ENCODE measurements around the gene KDM7A.

The KDM7A gene

DNA sequence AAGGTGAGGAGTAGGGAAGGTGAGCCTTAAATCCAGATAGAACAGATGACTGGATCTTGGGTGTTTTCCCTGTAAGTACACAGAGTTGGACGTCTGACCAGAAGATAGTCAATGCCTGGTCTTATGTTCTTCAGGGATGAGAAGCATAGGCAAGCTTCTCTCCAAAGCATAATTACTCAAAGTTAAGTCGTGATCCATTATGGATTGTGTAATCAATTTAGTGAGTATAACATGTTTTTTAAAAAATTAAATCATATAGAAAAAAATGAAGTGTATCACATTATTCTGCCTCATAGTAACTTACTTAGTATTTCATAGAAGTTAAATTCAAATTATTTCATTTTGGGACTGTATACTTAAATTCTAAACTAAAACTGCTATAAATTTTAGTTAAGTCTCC is 39.7 kb downstream of the KDM7A start:
- DNase-seq (ENCODE audit: low read depth in 1 of 2, low spot score in 1 of 2): no peak
- no peak overlapping the region for H3K27ac ChIP-seq (replicated peaks)
- H3K27me3 ChIP-seq (ENCODE audit: insufficient read depth, poor library complexity, severe bottlenecking): peaks cover 2% of the 10 kb centered on the region
- H3K4me3 ChIP-seq (replicated peaks; ENCODE audit: insufficient read depth, low read length): no peak overlapping the region
- no peak for TF ChIP-seq SPI1 (IDR thresholded peaks at IDR 0.05; ENCODE audit: borderline replicate concordance, low read depth)
- TF ChIP-seq, protein P1, sequence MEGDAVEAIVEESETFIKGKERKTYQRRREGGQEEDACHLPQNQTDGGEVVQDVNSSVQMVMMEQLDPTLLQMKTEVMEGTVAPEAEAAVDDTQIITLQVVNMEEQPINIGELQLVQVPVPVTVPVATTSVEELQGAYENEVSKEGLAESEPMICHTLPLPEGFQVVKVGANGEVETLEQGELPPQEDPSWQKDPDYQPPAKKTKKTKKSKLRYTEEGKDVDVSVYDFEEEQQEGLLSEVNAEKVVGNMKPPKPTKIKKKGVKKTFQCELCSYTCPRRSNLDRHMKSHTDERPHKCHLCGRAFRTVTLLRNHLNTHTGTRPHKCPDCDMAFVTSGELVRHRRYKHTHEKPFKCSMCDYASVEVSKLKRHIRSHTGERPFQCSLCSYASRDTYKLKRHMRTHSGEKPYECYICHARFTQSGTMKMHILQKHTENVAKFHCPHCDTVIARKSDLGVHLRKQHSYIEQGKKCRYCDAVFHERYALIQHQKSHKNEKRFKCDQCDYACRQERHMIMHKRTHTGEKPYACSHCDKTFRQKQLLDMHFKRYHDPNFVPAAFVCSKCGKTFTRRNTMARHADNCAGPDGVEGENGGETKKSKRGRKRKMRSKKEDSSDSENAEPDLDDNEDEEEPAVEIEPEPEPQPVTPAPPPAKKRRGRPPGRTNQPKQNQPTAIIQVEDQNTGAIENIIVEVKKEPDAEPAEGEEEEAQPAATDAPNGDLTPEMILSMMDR (IDR thresholded peaks at IDR 0.05; ENCODE audit: insufficient read depth, low read length): no peak
- no peak for TF ChIP-seq POLR2AphosphoS5 (IDR thresholded peaks at IDR 0.05; ENCODE audit: low read depth)
- no peak for TF ChIP-seq GABPA (IDR thresholded peaks at IDR 0.05; ENCODE audit: low read depth)
- TF ChIP-seq, protein P2, sequence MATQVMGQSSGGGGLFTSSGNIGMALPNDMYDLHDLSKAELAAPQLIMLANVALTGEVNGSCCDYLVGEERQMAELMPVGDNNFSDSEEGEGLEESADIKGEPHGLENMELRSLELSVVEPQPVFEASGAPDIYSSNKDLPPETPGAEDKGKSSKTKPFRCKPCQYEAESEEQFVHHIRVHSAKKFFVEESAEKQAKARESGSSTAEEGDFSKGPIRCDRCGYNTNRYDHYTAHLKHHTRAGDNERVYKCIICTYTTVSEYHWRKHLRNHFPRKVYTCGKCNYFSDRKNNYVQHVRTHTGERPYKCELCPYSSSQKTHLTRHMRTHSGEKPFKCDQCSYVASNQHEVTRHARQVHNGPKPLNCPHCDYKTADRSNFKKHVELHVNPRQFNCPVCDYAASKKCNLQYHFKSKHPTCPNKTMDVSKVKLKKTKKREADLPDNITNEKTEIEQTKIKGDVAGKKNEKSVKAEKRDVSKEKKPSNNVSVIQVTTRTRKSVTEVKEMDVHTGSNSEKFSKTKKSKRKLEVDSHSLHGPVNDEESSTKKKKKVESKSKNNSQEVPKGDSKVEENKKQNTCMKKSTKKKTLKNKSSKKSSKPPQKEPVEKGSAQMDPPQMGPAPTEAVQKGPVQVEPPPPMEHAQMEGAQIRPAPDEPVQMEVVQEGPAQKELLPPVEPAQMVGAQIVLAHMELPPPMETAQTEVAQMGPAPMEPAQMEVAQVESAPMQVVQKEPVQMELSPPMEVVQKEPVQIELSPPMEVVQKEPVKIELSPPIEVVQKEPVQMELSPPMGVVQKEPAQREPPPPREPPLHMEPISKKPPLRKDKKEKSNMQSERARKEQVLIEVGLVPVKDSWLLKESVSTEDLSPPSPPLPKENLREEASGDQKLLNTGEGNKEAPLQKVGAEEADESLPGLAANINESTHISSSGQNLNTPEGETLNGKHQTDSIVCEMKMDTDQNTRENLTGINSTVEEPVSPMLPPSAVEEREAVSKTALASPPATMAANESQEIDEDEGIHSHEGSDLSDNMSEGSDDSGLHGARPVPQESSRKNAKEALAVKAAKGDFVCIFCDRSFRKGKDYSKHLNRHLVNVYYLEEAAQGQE (IDR thresholded peaks at IDR 0.05; ENCODE audit: insufficient replicate concordance, low read depth): no peak

DNA sequence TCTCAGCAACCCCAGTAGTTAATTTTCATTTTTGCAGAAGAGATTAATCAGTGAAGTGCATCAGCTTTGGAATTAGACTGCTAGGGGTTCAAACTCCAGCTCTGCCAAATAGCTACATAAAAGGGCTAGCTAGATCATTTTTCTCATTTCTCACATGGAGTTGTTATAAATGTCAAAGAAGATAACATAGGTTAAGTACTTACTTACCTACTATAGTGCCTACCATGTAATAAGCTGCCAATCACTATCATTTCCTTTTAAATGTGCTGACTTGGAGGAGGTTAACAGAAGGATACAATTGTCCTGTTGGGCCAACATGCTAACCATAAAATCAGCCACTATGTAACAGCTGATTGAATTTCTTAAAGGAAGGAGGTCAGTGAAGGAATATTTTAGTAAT is 40.7 kb downstream of the KDM7A start:
- Histone ChIP-seq H3K27me3 (ENCODE audit: insufficient read depth, poor library complexity, severe bottlenecking) (peaks cover 2% of the 10 kb centered on the region), H3K27ac (replicated peaks) (no peak overlapping the region), H3K4me3 (replicated peaks; ENCODE audit: insufficient read depth, low read length) (no peak overlapping the region)
- TF ChIP-seq POLR2AphosphoS5 (IDR thresholded peaks at IDR 0.05; ENCODE audit: low read depth) (no peak), GABPA (IDR thresholded peaks at IDR 0.05; ENCODE audit: low read depth) (no peak), SPI1 (IDR thresholded peaks at IDR 0.05; ENCODE audit: borderline replicate concordance, low read depth) (no peak)
- TF ChIP-seq, protein P2 (IDR thresholded peaks at IDR 0.05; ENCODE audit: insufficient replicate concordance, low read depth): no peak
- TF ChIP-seq, protein P1 (IDR thresholded peaks at IDR 0.05; ENCODE audit: insufficient read depth, low read length): no peak
- no peak for DNase-seq (ENCODE audit: low read depth in 1 of 2, low spot score in 1 of 2)

DNA sequence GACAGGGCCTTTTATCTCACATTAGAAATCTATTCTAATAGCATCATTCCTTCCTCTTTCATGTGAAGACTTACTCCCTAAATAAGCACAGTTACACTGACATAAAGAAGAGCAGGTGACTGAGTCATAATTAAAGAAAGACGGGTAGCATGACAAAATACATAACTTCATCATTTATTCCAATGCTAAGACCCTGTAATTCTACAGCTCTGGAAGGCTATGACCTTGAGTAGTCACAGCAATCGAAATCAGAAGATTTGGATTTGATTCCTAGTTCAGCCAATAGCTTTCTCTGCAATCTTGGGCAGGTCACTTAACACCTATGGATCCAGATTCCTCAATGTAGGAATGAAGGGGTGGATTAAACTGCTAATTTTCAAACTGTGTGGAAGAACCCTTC is 42.7 kb downstream of the KDM7A start:
- H3K27me3 ChIP-seq (ENCODE audit: insufficient read depth, poor library complexity, severe bottlenecking): peaks cover 2% of the 10 kb centered on the region
- DNase-seq (ENCODE audit: low read depth in 1 of 2, low spot score in 1 of 2): no peak
- no peak overlapping the region for H3K4me3 ChIP-seq (replicated peaks; ENCODE audit: insufficient read depth, low read length)
- TF ChIP-seq POLR2AphosphoS5 (IDR thresholded peaks at IDR 0.05; ENCODE audit: low read depth): no peak
- no peak overlapping the region for H3K27ac ChIP-seq (replicated peaks)

DNA sequence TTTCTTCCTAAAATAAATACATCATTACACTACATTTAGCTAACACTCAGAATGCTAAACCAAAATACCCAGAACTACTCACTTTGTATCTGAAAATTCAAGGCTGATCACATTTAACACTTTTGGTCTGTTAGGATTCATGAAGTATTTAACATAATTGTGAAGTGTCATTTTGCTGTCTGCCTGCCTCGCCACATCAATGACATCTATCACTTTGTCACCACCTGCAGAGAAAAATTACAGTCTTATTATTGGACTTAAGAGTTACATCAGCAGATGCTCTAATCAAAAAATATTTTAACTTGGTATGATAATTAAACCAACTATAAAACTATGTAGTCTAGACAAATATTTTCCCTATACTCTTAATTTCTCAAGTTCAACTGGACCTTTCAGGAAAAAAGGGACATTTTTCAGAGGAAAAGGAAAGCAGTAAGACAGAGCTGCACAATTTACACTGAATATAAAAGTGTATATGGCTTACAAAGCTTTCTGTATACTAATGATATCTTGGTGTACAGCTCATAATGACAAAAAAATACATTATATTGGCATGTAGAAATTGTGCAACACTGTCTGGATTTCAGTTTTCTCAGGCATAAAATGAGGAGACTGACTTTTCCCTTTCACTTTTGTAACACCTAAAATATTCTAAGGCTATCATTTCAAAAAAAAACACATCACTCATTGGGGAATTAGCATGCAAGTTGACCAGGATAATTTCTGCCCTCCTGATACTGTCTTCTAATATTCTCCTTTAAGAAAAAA is 49.2 kb downstream of the KDM7A start:
- TF ChIP-seq, protein P1 (IDR thresholded peaks at IDR 0.05; ENCODE audit: insufficient read depth, low read length): no peak
- TF ChIP-seq POLR2AphosphoS5 (IDR thresholded peaks at IDR 0.05; ENCODE audit: low read depth): no peak
- no peak for TF ChIP-seq GABPA (IDR thresholded peaks at IDR 0.05; ENCODE audit: low read depth)
- no peak for TF ChIP-seq SPI1 (IDR thresholded peaks at IDR 0.05; ENCODE audit: borderline replicate concordance, low read depth)
- TF ChIP-seq, protein P2 (IDR thresholded peaks at IDR 0.05; ENCODE audit: insufficient replicate concordance, low read depth): no peak
- H3K27me3 ChIP-seq (ENCODE audit: insufficient read depth, poor library complexity, severe bottlenecking): no peaks in the 10 kb centered on the region
- no peak for DNase-seq (ENCODE audit: low read depth in 1 of 2, low spot score in 1 of 2)
- no peak overlapping the region for H3K4me3 ChIP-seq (replicated peaks; ENCODE audit: insufficient read depth, low read length)
- H3K27ac ChIP-seq (replicated peaks): no peak overlapping the region
